Activated T-cell treated with anti-CD3 and anti-CD28 coated beads, Interleukin-2, amount 50 U/mL, for 4 hours (primary cell): Measurements from ENCODE around the gene CDH22. TPM values are rescaled to one million over a fixed set of nuclear protein-coding genes. Genes with fewer than 3 reads are reported as not detected.

Experiments used
- ATAC-seq, 2 donors: fragments of 200-7000 bp; cut with Tn5 transposase; one replicate each; pipeline ENCODE4 v1.10.0; 2021
- DNase-seq: peaks from one replicate; pipeline ENCODE4 v3.0.0-alpha.2; 2020
- H3K27me3 Mint-ChIP-seq: one replicate; pipeline ENCODE4 v1.8.0; 2021; ENCODE audit warnings: low read depth, mixed read lengths
- H3K36me3 Mint-ChIP-seq: one replicate; pipeline ENCODE4 v1.8.0; 2022; ENCODE audit warnings: mixed read lengths; ENCODE audit not compliant: insufficient read depth
- H3K4me1 Mint-ChIP-seq: one replicate; pipeline ENCODE4 v1.8.0; 2021; ENCODE audit warnings: low read depth, mixed read lengths
- H3K4me3 Mint-ChIP-seq: one replicate; pipeline ENCODE4 v1.8.0; 2021; ENCODE audit warnings: mild to moderate bottlenecking, moderate library complexity, mixed read lengths
- H3K9me3 Mint-ChIP-seq: one replicate; pipeline ENCODE4 v1.8.0; 2021; ENCODE audit warnings: mixed read lengths
- total RNA-seq, 3 donors: library from RNA; stranded (reverse); gene quantifications; one replicate each; pipeline ENCODE4 v1.2.1, GENCODE V29; 2021

CDH22 gene
- total RNA-seq, 3 donors from 2014 or later = not detected

GRCh38 chr20:46251211-46251673 is 57.1 kb downstream of the CDH22 start:
- Mint-ChIP-seq H3K4me3 (no peak overlapping the region), H3K9me3 (no peaks in the 10 kb centered on the region), H3K36me3 (no peaks in the 10 kb centered on the region), H3K27me3 (peaks cover 74% of the 10 kb centered on the region), H3K4me1 (peaks cover 3% of the 10 kb centered on the region)
- ATAC-seq (no peak), DNase-seq (no peak)

GRCh38 chr20:46250772-46251171 is 57.5 kb downstream of the CDH22 start:
- ATAC-seq (no peak), DNase-seq (no peak)
- peaks cover 78% of the 10 kb centered on the region for H3K27me3 Mint-ChIP-seq
- H3K4me1 Mint-ChIP-seq = peaks cover 3% of the 10 kb centered on the region
- no peak overlapping the region for H3K4me3 Mint-ChIP-seq
- H3K9me3 Mint-ChIP-seq = no peaks in the 10 kb centered on the region
- H3K36me3 Mint-ChIP-seq = no peaks in the 10 kb centered on the region

- peaks cover 3% of the 10 kb centered on the region for H3K4me1 Mint-ChIP-seq
- peaks cover 84% of the 10 kb centered on the region for H3K27me3 Mint-ChIP-seq
- H3K4me3 Mint-ChIP-seq = no peak overlapping the region
- DNase-seq = no peak
- ATAC-seq = no peak
- H3K36me3 Mint-ChIP-seq = no peaks in the 10 kb centered on the region
- no peaks in the 10 kb centered on the region for H3K9me3 Mint-ChIP-seq
Observed at GRCh38 chr20:46249671-46250070, 58.6 kb downstream of the CDH22 start.

GRCh38 chr20:46246559-46246958 is 61.7 kb downstream of the CDH22 start:
- ATAC-seq = no peak
- H3K4me3 Mint-ChIP-seq = no peak overlapping the region

GRCh38 chr20:46243707-46244628 is 64.3 kb downstream of the CDH22 start:
- H3K27me3 Mint-ChIP-seq = peaks cover 57% of the 10 kb centered on the region
- no peak overlapping the region for H3K4me3 Mint-ChIP-seq
- no peaks in the 10 kb centered on the region for H3K9me3 Mint-ChIP-seq
- no peaks in the 10 kb centered on the region for H3K36me3 Mint-ChIP-seq
- ATAC-seq (no peak), DNase-seq (no peak)
- H3K4me1 Mint-ChIP-seq = peaks cover 3% of the 10 kb centered on the region

More at GRCh38 chr20:46246559-46246958, 61.7 kb downstream of the CDH22 start:
- Mint-ChIP-seq H3K36me3 (no peaks in the 10 kb centered on the region), H3K4me1 (peaks cover 3% of the 10 kb centered on the region), H3K9me3 (no peaks in the 10 kb centered on the region), H3K27me3 (peaks cover 72% of the 10 kb centered on the region)
- no peak for DNase-seq

GRCh38 chr20:46242390-46242789 is 65.9 kb downstream of the CDH22 start:
- no peak for ATAC-seq
- H3K4me1 Mint-ChIP-seq = peaks cover 3% of the 10 kb centered on the region
- peaks cover 46% of the 10 kb centered on the region for H3K27me3 Mint-ChIP-seq
- no peaks in the 10 kb centered on the region for H3K9me3 Mint-ChIP-seq
- no peaks in the 10 kb centered on the region for H3K36me3 Mint-ChIP-seq
- DNase-seq = no peak
- H3K4me3 Mint-ChIP-seq = no peak overlapping the region

- DNase-seq = no peak
- peaks cover 35% of the 10 kb centered on the region for H3K27me3 Mint-ChIP-seq
- H3K4me3 Mint-ChIP-seq = no peak overlapping the region
Observed at GRCh38 chr20:46240881-46241280, 67.4 kb downstream of the CDH22 start.

GRCh38 chr20:46240065-46240464 is 68.2 kb downstream of the CDH22 start:
- no peaks in the 10 kb centered on the region for H3K9me3 Mint-ChIP-seq
- no peak for DNase-seq
- no peak for ATAC-seq
- H3K27me3 Mint-ChIP-seq = peaks cover 35% of the 10 kb centered on the region
- no peak overlapping the region for H3K4me3 Mint-ChIP-seq
- no peaks in the 10 kb centered on the region for H3K36me3 Mint-ChIP-seq
- no peaks in the 10 kb centered on the region for H3K4me1 Mint-ChIP-seq

More at GRCh38 chr20:46240881-46241280, 67.4 kb downstream of the CDH22 start:
- ATAC-seq = no peak
- no peaks in the 10 kb centered on the region for H3K4me1 Mint-ChIP-seq
- no peaks in the 10 kb centered on the region for H3K36me3 Mint-ChIP-seq
- H3K9me3 Mint-ChIP-seq = no peaks in the 10 kb centered on the region

GRCh38 chr20:46237736-46238135 is 70.6 kb downstream of the CDH22 start:
- ATAC-seq (no peak), DNase-seq (no peak)
- Mint-ChIP-seq H3K9me3 (no peaks in the 10 kb centered on the region), H3K36me3 (no peaks in the 10 kb centered on the region), H3K4me3 (no peak overlapping the region), H3K4me1 (no peaks in the 10 kb centered on the region), H3K27me3 (peaks cover 35% of the 10 kb centered on the region)

- Mint-ChIP-seq H3K4me3 (no peak overlapping the region), H3K9me3 (no peaks in the 10 kb centered on the region), H3K36me3 (no peaks in the 10 kb centered on the region), H3K27me3 (peaks cover 37% of the 10 kb centered on the region), H3K4me1 (no peaks in the 10 kb centered on the region)
- ATAC-seq (no peak), DNase-seq (no peak)
Observed at GRCh38 chr20:46237227-46237626, 71.1 kb downstream of the CDH22 start.

- no peak for DNase-seq
- H3K4me3 Mint-ChIP-seq = no peak overlapping the region
- H3K4me1 Mint-ChIP-seq = no peaks in the 10 kb centered on the region
- no peaks in the 10 kb centered on the region for H3K9me3 Mint-ChIP-seq
- peaks cover 42% of the 10 kb centered on the region for H3K27me3 Mint-ChIP-seq
- ATAC-seq = no peak
- H3K36me3 Mint-ChIP-seq = no peaks in the 10 kb centered on the region
Observed at GRCh38 chr20:46235077-46235476, 73.2 kb downstream of the CDH22 start.

- ATAC-seq = no peak
- H3K36me3 Mint-ChIP-seq = no peaks in the 10 kb centered on the region
- DNase-seq = no peak
- no peak overlapping the region for H3K4me3 Mint-ChIP-seq
- no peaks in the 10 kb centered on the region for H3K4me1 Mint-ChIP-seq
- no peaks in the 10 kb centered on the region for H3K9me3 Mint-ChIP-seq
- peaks cover 48% of the 10 kb centered on the region for H3K27me3 Mint-ChIP-seq
Observed at GRCh38 chr20:46233701-46234100, 74.6 kb downstream of the CDH22 start.

- ATAC-seq (no peak), DNase-seq (no peak)
- H3K36me3 Mint-ChIP-seq = no peaks in the 10 kb centered on the region
- no peaks in the 10 kb centered on the region for H3K9me3 Mint-ChIP-seq
- H3K27me3 Mint-ChIP-seq = peaks cover 54% of the 10 kb centered on the region
- no peak overlapping the region for H3K4me3 Mint-ChIP-seq
- H3K4me1 Mint-ChIP-seq = no peaks in the 10 kb centered on the region
Observed at GRCh38 chr20:46232539-46232938, 75.8 kb downstream of the CDH22 start.

- peaks cover 65% of the 10 kb centered on the region for H3K27me3 Mint-ChIP-seq
- H3K4me1 Mint-ChIP-seq = no peaks in the 10 kb centered on the region
- no peaks in the 10 kb centered on the region for H3K9me3 Mint-ChIP-seq
- no peaks in the 10 kb centered on the region for H3K36me3 Mint-ChIP-seq
- ATAC-seq = no peak
- DNase-seq = no peak
- no peak overlapping the region for H3K4me3 Mint-ChIP-seq
Observed at GRCh38 chr20:46230801-46231282, 77.5 kb downstream of the CDH22 start.

- ATAC-seq = no peak
Observed at GRCh38 chr20:46230106-46230491, 78.2 kb downstream of the CDH22 start.

More at GRCh38 chr20:46230106-46230491, 78.2 kb downstream of the CDH22 start:
- Mint-ChIP-seq H3K4me3 (no peak overlapping the region), H3K27me3 (peaks cover 64% of the 10 kb centered on the region), H3K36me3 (no peaks in the 10 kb centered on the region), H3K4me1 (no peaks in the 10 kb centered on the region), H3K9me3 (no peaks in the 10 kb centered on the region)
- DNase-seq = no peak
